ENCODE measurements around the gene TCAIM. TPM values are rescaled to one million over a fixed set of nuclear protein-coding genes. Genes with fewer than 3 reads are reported as not detected.

The TCAIM gene
- total and polyA plus RNA-seq, 2 of the 4 experiments (the other 2 are of a cell fraction) = 11.0 to 21.5 TPM

DNA sequence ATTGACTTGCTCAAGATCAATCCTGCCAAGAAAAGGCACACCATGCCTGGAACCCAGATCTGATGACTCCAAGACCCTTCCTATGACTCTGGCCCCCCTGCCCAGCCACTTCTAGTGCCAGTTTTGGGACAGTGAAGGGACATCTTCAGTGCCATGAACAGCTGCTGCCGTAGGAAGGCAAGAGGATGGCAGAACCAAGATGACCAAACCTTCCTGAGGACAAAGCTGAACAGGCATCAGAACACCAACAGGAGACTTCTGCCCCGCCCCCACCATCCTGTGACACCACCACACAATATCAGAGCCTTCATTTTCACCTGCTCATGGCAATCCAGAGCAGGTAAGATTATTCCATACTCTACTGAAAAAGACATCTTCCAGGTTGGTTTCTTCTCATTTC is 105.9 kb downstream of the TCAIM start:
- intact Hi-C loops (cut with micrococcal nuclease) (no loop called here), dilution Hi-C loops (cut with HindIII; ENCODE audit: low sequenced_read_pairs, unreplicated experiment) (no loop called here), in situ Hi-C loops (cut with MboI; ENCODE audit: low sequenced_read_pairs) (no loop called here)
- BruUV-seq (replicated peaks) = no TSS peak
- Histone ChIP-seq H4K20me1 (ENCODE audit: insufficient read depth, low read length) (no peaks in the 10 kb centered on the region), H2BK5ac (ENCODE audit: low read depth, low read length, poor library complexity, severe bottlenecking) (no peak overlapping the region), H3K9ac (ENCODE audit: low read depth, low read length) (no peak overlapping the region), H4K5ac (ENCODE audit: low read depth, low read length) (no peak overlapping the region), H2BK15ac (ENCODE audit: low read depth, low read length) (no peak overlapping the region), H3K4me1 (ENCODE audit: control insufficient read depth, insufficient read depth, low read length) (no peaks in the 10 kb centered on the region), H4K8ac (ENCODE audit: low read depth in 2 of 2, low read length in 2 of 2) (no peak overlapping the region), H3K23ac (ENCODE audit: low read depth, low read length) (no peak overlapping the region), H2AFZ (replicated peaks; ENCODE audit: low read length, poor library complexity) (no peak overlapping the region), H3K18ac (ENCODE audit: low read depth, low read length) (no peak overlapping the region), H3K14ac (replicated peaks; ENCODE audit: low read depth, low read length) (no peak overlapping the region), H2BK20ac (ENCODE audit: low read depth, low read length) (no peak overlapping the region), H2BK120ac (ENCODE audit: low read depth, low read length) (no peak overlapping the region), H3K36me3 (ENCODE audit: control insufficient read depth, insufficient read depth, low read length) (peaks cover 53% of the 10 kb centered on the region), H2AK5ac (ENCODE audit: low read depth, low read length) (no peak overlapping the region), H3K4me2 (ENCODE audit: low read depth, low read length) (no peak overlapping the region), H3K27ac (ENCODE audit: insufficient read depth, low read length) (no peak overlapping the region), H3K4me3 (ENCODE audit: insufficient read depth, low read depth, low read length) (no peak overlapping the region), H3K9me1 (ENCODE audit: insufficient read depth, low read length) (peaks cover 8% of the 10 kb centered on the region; the same call in 1 of the 2 replicates), H3K27me3 (ENCODE audit: control insufficient read depth, insufficient read depth, low read length) (no peaks in the 10 kb centered on the region), H2AK9ac (replicated peaks; ENCODE audit: low read depth, low read length, poor library complexity) (no peak overlapping the region), H3K79me1 (ENCODE audit: low read depth in 1 of 2, low read length in 2 of 2) (peaks cover 3 to 18% of the 10 kb centered on the region in 2 experiments; a peak in 3 of 4 replicates), H3K9me3 (ENCODE audit: control insufficient read depth, insufficient read depth, low read length) (peaks cover 19% of the 10 kb centered on the region), H4K91ac (ENCODE audit: insufficient read depth, low read depth, low read length) (no peak overlapping the region), H3K4ac (ENCODE audit: low read depth, low read length) (no peak overlapping the region), H3K56ac (ENCODE audit: extremely low read depth, insufficient read depth, low read length) (no peak overlapping the region)
- no CpG with 5 or more reads among the region's 2 CpGs for WGBS, 2 experiments (ENCODE audit: extremely low coverage in 2 of 2, insufficient read length in 1 of 2)
- ChIA-PET CTCF (no interaction called here), POLR2A (ENCODE audit: unreplicated experiment) (no interaction called here)
- DNase-seq (no peak), ATAC-seq (ENCODE audit: low read depth) (no peak)
- TF ChIP-seq NFE2L2 (IDR thresholded peaks at IDR 0.05; ENCODE audit: low read depth, low read length) = no peak
